Measurements from ENCODE around the gene FH.

FH gene

GRCh38 chr1:241470361-241470760 is 49.2 kb downstream of the FH start:
- in situ Hi-C loops (cut with MboI; ENCODE audit: low sequenced_read_pairs, unreplicated experiment), result no loop called here
- no peak for TF ChIP-seq CTCF (IDR thresholded peaks at IDR 0.05; ENCODE audit: borderline replicate concordance, control extremely low read depth, extremely low read depth, insufficient read depth, missing control alignments)
- DNase-seq (ENCODE audit: low spot score), result no peak

GRCh38 chr1:241465673-241466072 is 53.9 kb downstream of the FH start:
- TF ChIP-seq CTCF (IDR thresholded peaks at IDR 0.05; ENCODE audit: borderline replicate concordance, control extremely low read depth, extremely low read depth, insufficient read depth, missing control alignments), result no peak
- in situ Hi-C loops (cut with MboI; ENCODE audit: low sequenced_read_pairs, unreplicated experiment), result no loop called here
- no peak for DNase-seq (ENCODE audit: low spot score)

- in situ Hi-C loops (cut with MboI; ENCODE audit: low sequenced_read_pairs, unreplicated experiment), result no loop called here
- DNase-seq (ENCODE audit: low spot score), result no peak
- no peak for TF ChIP-seq CTCF (IDR thresholded peaks at IDR 0.05; ENCODE audit: borderline replicate concordance, control extremely low read depth, extremely low read depth, insufficient read depth, missing control alignments)
These were observed 54.6 kb downstream of the FH start for GRCh38 chr1:241464985-241465384.

- in situ Hi-C loops (cut with MboI; ENCODE audit: low sequenced_read_pairs, unreplicated experiment), result no loop called here
- no peak for DNase-seq (ENCODE audit: low spot score)
- TF ChIP-seq CTCF (IDR thresholded peaks at IDR 0.05; ENCODE audit: borderline replicate concordance, control extremely low read depth, extremely low read depth, insufficient read depth, missing control alignments), result no peak
These were observed 57.2 kb downstream of the FH start for GRCh38 chr1:241462391-241462790.

GRCh38 chr1:241460098-241460873 is 59.3 kb downstream of the FH start:
- DNase-seq (ENCODE audit: low spot score), result no peak
- no peak for TF ChIP-seq CTCF (IDR thresholded peaks at IDR 0.05; ENCODE audit: borderline replicate concordance, control extremely low read depth, extremely low read depth, insufficient read depth, missing control alignments)
- in situ Hi-C loops (cut with MboI; ENCODE audit: low sequenced_read_pairs, unreplicated experiment), result no loop called here

GRCh38 chr1:241459186-241459802 is 60.3 kb downstream of the FH start:
- no peak for DNase-seq (ENCODE audit: low spot score)
- TF ChIP-seq CTCF (IDR thresholded peaks at IDR 0.05; ENCODE audit: borderline replicate concordance, control extremely low read depth, extremely low read depth, insufficient read depth, missing control alignments), result no peak
- in situ Hi-C loops (cut with MboI; ENCODE audit: low sequenced_read_pairs, unreplicated experiment), result no loop called here

Measured in GM13976 (cell line).